Glutamatergic neuron (in vitro differentiated cells): Measurements from ENCODE around the gene EFS. TPM values are rescaled to one million over a fixed set of nuclear protein-coding genes. Genes with fewer than 3 reads are reported as not detected.
A peak's percentile ranks its signal among the peaks of the same experiment; 100 is the strongest.

Experiments
- DNase-seq: peaks from one replicate; pipeline ENCODE4 v3.0.0; 2022
- H3K27ac Mint-ChIP-seq: one replicate; pipeline ENCODE4 v1.8.0; 2020; ENCODE audit warnings: mild to moderate bottlenecking, mixed read lengths, inconsistent platforms; ENCODE audit not compliant: unreplicated experiment
- H3K27me3 Mint-ChIP-seq: one replicate; pipeline ENCODE4 v1.8.0; 2020; ENCODE audit warnings: mild to moderate bottlenecking, moderate library complexity, mixed read lengths, inconsistent platforms; ENCODE audit not compliant: unreplicated experiment
- H3K36me3 Mint-ChIP-seq: one replicate; pipeline ENCODE4 v1.8.0; 2020; ENCODE audit warnings: mild to moderate bottlenecking, mixed read lengths, inconsistent platforms; ENCODE audit not compliant: unreplicated experiment
- H3K4me1 Mint-ChIP-seq: one replicate; pipeline ENCODE4 v1.8.0; 2020; ENCODE audit warnings: mild to moderate bottlenecking, low read depth, mixed read lengths, inconsistent platforms; ENCODE audit not compliant: unreplicated experiment
- H3K4me3 Mint-ChIP-seq: one replicate; pipeline ENCODE4 v1.8.0; 2020; ENCODE audit warnings: mild to moderate bottlenecking, mixed read lengths, inconsistent platforms; ENCODE audit not compliant: unreplicated experiment
- H3K9me3 Mint-ChIP-seq: one replicate; pipeline ENCODE4 v1.8.0; 2020; ENCODE audit warnings: mild to moderate bottlenecking, moderate library complexity, mixed read lengths, inconsistent platforms; ENCODE audit not compliant: unreplicated experiment
- microRNA-seq: library from miRNA; unstranded; fragments of <30 nt; microRNA quantifications from one replicate; pipeline ENCODE4, GENCODE V29; 2020; ENCODE audit not compliant: unreplicated experiment
- total RNA-seq: library from RNA; stranded (reverse); fragmentation: NEBNext Ultra II Directional; extraction: Animal tissue kit (Norgen Biotek cat#: 25700); gene quantifications from one replicate; pipeline ENCODE4 v1.2.1, GENCODE V29; 2021; ENCODE audit not compliant: unreplicated experiment
- TF ChIP-seq, protein P1 (sequence below): fragments of 200-600 bp; sonication (generic); IDR thresholded peaks from one replicate; pipeline ENCODE4 v1.5.0; 2021; ENCODE audit not compliant: partially characterized antibody, unreplicated experiment

Gene EFS
- total RNA-seq, 1 donor from 2014 or later = 90.4 TPM

GRCh38 chr14:23308721-23309445, 56.1 kb downstream of the EFS start:
- peak overlapping the region; percentile 97 for H3K4me3 Mint-ChIP-seq
- TF ChIP-seq, protein P1, sequence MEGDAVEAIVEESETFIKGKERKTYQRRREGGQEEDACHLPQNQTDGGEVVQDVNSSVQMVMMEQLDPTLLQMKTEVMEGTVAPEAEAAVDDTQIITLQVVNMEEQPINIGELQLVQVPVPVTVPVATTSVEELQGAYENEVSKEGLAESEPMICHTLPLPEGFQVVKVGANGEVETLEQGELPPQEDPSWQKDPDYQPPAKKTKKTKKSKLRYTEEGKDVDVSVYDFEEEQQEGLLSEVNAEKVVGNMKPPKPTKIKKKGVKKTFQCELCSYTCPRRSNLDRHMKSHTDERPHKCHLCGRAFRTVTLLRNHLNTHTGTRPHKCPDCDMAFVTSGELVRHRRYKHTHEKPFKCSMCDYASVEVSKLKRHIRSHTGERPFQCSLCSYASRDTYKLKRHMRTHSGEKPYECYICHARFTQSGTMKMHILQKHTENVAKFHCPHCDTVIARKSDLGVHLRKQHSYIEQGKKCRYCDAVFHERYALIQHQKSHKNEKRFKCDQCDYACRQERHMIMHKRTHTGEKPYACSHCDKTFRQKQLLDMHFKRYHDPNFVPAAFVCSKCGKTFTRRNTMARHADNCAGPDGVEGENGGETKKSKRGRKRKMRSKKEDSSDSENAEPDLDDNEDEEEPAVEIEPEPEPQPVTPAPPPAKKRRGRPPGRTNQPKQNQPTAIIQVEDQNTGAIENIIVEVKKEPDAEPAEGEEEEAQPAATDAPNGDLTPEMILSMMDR = no peak
- no peak overlapping the region for H3K27ac Mint-ChIP-seq
- H3K9me3 Mint-ChIP-seq = peaks cover 5% of the 10 kb centered on the region
- DNase-seq = no peak
- peaks cover 10% of the 10 kb centered on the region for H3K27me3 Mint-ChIP-seq
- no peaks in the 10 kb centered on the region for H3K36me3 Mint-ChIP-seq
- H3K4me1 Mint-ChIP-seq = peaks cover 8% of the 10 kb centered on the region

DNA sequence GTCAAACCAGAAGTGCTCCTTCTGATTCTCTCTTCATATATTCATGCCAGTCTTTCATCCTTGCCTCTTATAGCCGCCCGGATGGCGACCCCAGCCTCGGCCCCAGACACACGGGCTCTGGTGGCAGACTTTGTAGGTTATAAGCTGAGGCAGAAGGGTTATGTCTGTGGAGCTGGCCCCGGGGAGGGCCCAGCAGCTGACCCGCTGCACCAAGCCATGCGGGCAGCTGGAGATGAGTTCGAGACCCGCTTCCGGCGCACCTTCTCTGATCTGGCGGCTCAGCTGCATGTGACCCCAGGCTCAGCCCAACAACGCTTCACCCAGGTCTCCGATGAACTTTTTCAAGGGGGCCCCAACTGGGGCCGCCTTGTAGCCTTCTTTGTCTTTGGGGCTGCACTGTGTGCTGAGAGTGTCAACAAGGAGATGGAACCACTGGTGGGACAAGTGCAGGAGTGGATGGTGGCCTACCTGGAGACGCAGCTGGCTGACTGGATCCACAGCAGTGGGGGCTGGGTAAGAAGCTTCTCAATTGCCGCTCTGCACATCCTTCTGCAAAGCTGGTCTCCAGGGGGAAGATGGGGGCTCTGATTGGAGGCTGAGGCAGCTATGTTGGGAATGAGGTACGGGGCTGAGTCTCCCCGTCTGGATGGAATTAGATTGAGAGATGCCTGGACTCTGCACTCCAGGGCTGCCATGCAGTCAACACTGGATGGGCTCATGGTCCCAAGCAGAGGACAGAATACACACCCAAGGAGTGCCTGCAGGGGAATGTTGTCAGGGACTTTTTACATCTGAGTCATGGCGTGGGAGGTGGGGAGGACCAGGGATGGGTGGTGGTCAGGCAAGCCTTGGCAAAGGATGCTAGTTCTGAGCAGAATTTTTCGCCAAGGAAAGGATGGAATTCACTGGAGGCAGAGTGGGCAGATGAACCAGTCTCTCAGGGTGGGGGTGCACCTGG, 57.0 kb downstream of the EFS start:
- Mint-ChIP-seq H3K4me3 (peak overlapping the region; percentile 97), H3K4me1 (peaks cover 8% of the 10 kb centered on the region), H3K27me3 (peaks cover 10% of the 10 kb centered on the region), H3K9me3 (peaks cover 5% of the 10 kb centered on the region), H3K36me3 (no peaks in the 10 kb centered on the region), H3K27ac (peak overlapping the region; percentile 94)
- DNase-seq = no peak
- TF ChIP-seq, protein P1 = no peak

DNA sequence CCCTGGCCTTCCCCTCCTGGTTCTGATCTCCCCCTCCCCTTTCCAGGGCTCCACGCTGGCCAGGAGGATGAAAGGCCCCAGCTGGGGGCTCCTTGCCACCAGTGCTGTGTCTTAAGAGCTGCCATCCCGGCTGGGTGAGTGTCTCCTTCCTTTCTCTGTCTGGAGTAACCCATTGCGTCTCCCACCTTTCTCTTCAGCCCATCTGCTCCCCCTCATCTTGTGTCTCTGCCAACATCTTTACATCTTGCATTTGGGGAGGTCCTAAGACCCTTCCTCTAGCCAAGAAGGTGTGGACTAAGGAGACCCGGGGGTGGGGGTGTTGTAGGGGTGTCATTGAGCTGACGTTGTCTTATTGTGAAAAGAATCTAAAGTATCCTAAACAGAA, 57.8 kb downstream of the EFS start:
- TF ChIP-seq, protein P1 = no peak
- peaks cover 8% of the 10 kb centered on the region for H3K9me3 Mint-ChIP-seq
- peaks cover 15% of the 10 kb centered on the region for H3K27me3 Mint-ChIP-seq
- DNase-seq = no peak
- H3K4me1 Mint-ChIP-seq = peaks cover 8% of the 10 kb centered on the region
- H3K4me3 Mint-ChIP-seq = peak overlapping the region; percentile 97
- H3K27ac Mint-ChIP-seq = peak overlapping the region; percentile 94
- H3K36me3 Mint-ChIP-seq = no peaks in the 10 kb centered on the region

- H3K27ac Mint-ChIP-seq = peak within 1 kb of the TSS; percentile 94
- peaks cover 15% of the 10 kb centered on the region for H3K27me3 Mint-ChIP-seq
- H3K4me3 Mint-ChIP-seq = peak within 1 kb of the TSS; percentile 97
- H3K4me1 Mint-ChIP-seq = peaks cover 8% of the 10 kb centered on the region
- TF ChIP-seq, protein P1 = no peak
- H3K36me3 Mint-ChIP-seq = no peaks in the 10 kb centered on the region
- peaks cover 9% of the 10 kb centered on the region for H3K9me3 Mint-ChIP-seq
- peak; percentile 92 for DNase-seq
Observed at GRCh38 chr14:23306412-23307145, 58.4 kb downstream of the EFS start, which contains the start of gene BCL2L2. Gene BCL2L2 (plus strand): TSS chr14:23306833. CDS start chr14:23307768, 935 bp downstream.

Small RNAs within 50 kb of the gene (microRNA-seq; reads per million reads assigned to microRNA genes)
- 0.41 reads per million for gene MIR208A

Other genes with a start within 250 kb of the EFS start
- not detected for gene CEBPE, start 245.9 kb downstream of the EFS start, total RNA-seq
- gene SLC7A8, start 181.5 kb downstream of the EFS start, total RNA-seq = 7.9 TPM
- gene RNF212B, start 127.2 kb downstream of the EFS start, total RNA-seq = not detected
- 12.2 TPM for gene HOMEZ, start 79.0 kb downstream of the EFS start, total RNA-seq
- gene PPP1R3E, start 62.3 kb downstream of the EFS start, total RNA-seq = 10.8 TPM
- gene BCL2L2, start 58.3 kb downstream of the EFS start, total RNA-seq = 32.6 TPM
- gene PABPN1, start 43.7 kb downstream of the EFS start, total RNA-seq = 355 TPM
- gene SLC22A17, start 12.3 kb downstream of the EFS start, total RNA-seq = 70.6 TPM
- gene IL25, start 7.6 kb upstream of the EFS start, total RNA-seq = not detected
- not detected for gene CMTM5, start 11.9 kb upstream of the EFS start, total RNA-seq
- not detected for gene MYH6, start 43.1 kb upstream of the EFS start, total RNA-seq
- not detected for gene MYH7, start 70.5 kb upstream of the EFS start, total RNA-seq
- gene NGDN, start 104.5 kb upstream of the EFS start, total RNA-seq = 46.5 TPM
- 39.1 TPM for gene ZFHX2, start 186.6 kb upstream of the EFS start, total RNA-seq
- 19.3 TPM for gene THTPA, start 191.1 kb upstream of the EFS start, total RNA-seq
- 105 TPM for gene AP1G2, start 202.6 kb upstream of the EFS start, total RNA-seq
- 52.7 TPM for gene JPH4, start 213.6 kb upstream of the EFS start, total RNA-seq